K562 (cell line): ENCODE measurements around the gene DNASE1L3. TPM values are rescaled to one million over a fixed set of nuclear protein-coding genes. Genes with fewer than 3 reads are reported as not detected.
A peak's percentile ranks its signal among the peaks of the same experiment; 100 is the strongest.

Source experiments
- ATAC-seq: fragments of 200-7000 bp; cut with Tn5 transposase; 3 replicates; pipeline ENCODE4 v1.9.1; 2020; ENCODE audit warnings: moderate library complexity
- BruUV-seq: library from RNA; stranded (reverse); fragments of 400-500 nt; replicated peaks from 2 replicates; lab custom pipeline; 2021; lab: Mats Ljungman, UMichigan
- CTCF ChIA-PET: fragments of 300-600 bp; formaldehyde crosslinking; extraction: SDS; loops from one replicate; lab custom pipeline; 2021; ENCODE audit warnings: low intra/inter-chr PET ratio; lab: Yijun Ruan, JAX
- POLR2A ChIA-PET: fragments of 300-600, 350-650 bp; sonication (Branson Sonifier 250); formaldehyde crosslinking; extraction: SDS; loops from one replicate; lab custom pipeline; 2021; ENCODE audit warnings: antibody characterized with exemption, inconsistent platforms; lab: Yijun Ruan, JAX
- DNase-seq, 4 experiments: peaks; one replicate each; pipeline versions ENCODE4 v3.0.0 to v3.0.0-alpha.2; 2011 to 2018; ENCODE audit warnings: low spot score in 3 of 4, mixed read lengths in 3 of 4; ENCODE audit errors: extremely low read depth in 1 of 4
- FAIRE-seq: peaks from 2 replicates; lab custom pipeline; 2011; peaks lifted over from hg19 to GRCh38; lab: Jason Lieb, UNC
- H2AFZ ChIP-seq: 2 replicates; pipeline ENCODE4 v1.6.0; 2011; ENCODE audit warnings: low read depth, low read length, control low read depth, inconsistent platforms
- H3K27ac ChIP-seq: fragments of 200-600 bp; 3 replicates; pipeline ENCODE4 v1.8.0; 2011; ENCODE audit warnings: low read depth, mild to moderate bottlenecking, control low read depth, inconsistent platforms, low read length, moderate library complexity, mixed read lengths; ENCODE audit errors: extremely low read depth
- H3K27me3 ChIP-seq, 2 experiments: fragments of 300-600 bp in 1 of 2; 2 replicates in 1 of 2; 3 replicates in 1 of 2; pipeline versions ENCODE4 v1.6.0 to v1.8.0; 2011; ENCODE audit warnings: inconsistent platforms in 2 of 2, low read length in 2 of 2, mild to moderate bottlenecking in 1 of 2, mixed read lengths in 1 of 2, moderate library complexity in 1 of 2; ENCODE audit not compliant: control insufficient read depth in 2 of 2, insufficient read depth in 2 of 2
- H3K36me3 ChIP-seq: fragments of 300-600 bp; 3 replicates; pipeline ENCODE4 v1.8.0; 2011; ENCODE audit warnings: mild to moderate bottlenecking, low read length, inconsistent platforms; ENCODE audit not compliant: control insufficient read depth, insufficient read depth
- H3K4me1 ChIP-seq, 2 experiments: fragments of 200-600 bp in 1 of 2; replicated peaks in 1 of 2; 2 replicates in 1 of 2; 3 replicates in 1 of 2; pipeline versions ENCODE4 v1.5.1 to v1.8.0; 2011; ENCODE audit warnings: inconsistent platforms in 2 of 2, low read length in 2 of 2, mild to moderate bottlenecking in 1 of 2, mixed read lengths in 1 of 2, moderate library complexity in 1 of 2; ENCODE audit not compliant: control insufficient read depth in 2 of 2, insufficient read depth in 2 of 2
- H3K4me2 ChIP-seq: 2 replicates; pipeline ENCODE4 v1.6.1; 2011; ENCODE audit warnings: low read length, control low read depth, inconsistent platforms, mixed read lengths; ENCODE audit not compliant: insufficient read depth
- H3K4me3 ChIP-seq: fragments of 200-600 bp; sonication (generic), shearing (Covaris generic); 2 replicates; pipeline ENCODE4 v1.5.1; 2016; ENCODE audit warnings: control low read depth, inconsistent platforms
- H3K79me2 ChIP-seq: fragments of 200-600 bp; 3 replicates; pipeline ENCODE4 v1.8.0; 2011; ENCODE audit warnings: low read length, inconsistent platforms; ENCODE audit not compliant: control insufficient read depth, insufficient read depth
- H3K9ac ChIP-seq, 2 experiments: 2 replicates each; pipeline versions ENCODE4 v1.6.0 to v1.6.1; 2011; ENCODE audit warnings: low read depth in 2 of 2, low read length in 2 of 2, control low read depth in 1 of 2, inconsistent platforms in 1 of 2, mild to moderate bottlenecking in 1 of 2, mixed read lengths in 1 of 2; ENCODE audit not compliant: insufficient read depth in 1 of 2
- H3K9me1 ChIP-seq: one replicate; pipeline ENCODE4 v1.6.0; 2011; ENCODE audit warnings: inconsistent platforms, mild to moderate bottlenecking, low read length, moderate library complexity; ENCODE audit not compliant: control insufficient read depth, insufficient read depth
- H3K9me3 ChIP-seq: replicated peaks from 2 replicates; pipeline ENCODE4 v1.5.1; 2011; ENCODE audit warnings: low read depth, low read length, inconsistent platforms; ENCODE audit not compliant: control insufficient read depth, insufficient read depth
- H4K20me1 ChIP-seq: replicated peaks from 2 replicates; pipeline ENCODE4 v1.6.1; 2011; ENCODE audit warnings: low read length, inconsistent platforms, mixed read lengths; ENCODE audit not compliant: control insufficient read depth, insufficient read depth
- CREM ChIP-seq: IDR thresholded peaks from 2 replicates; pipeline ENCODE4 v1.6.1; 2014; ENCODE audit warnings: antibody characterized with exemption, low read depth
- CSDE1 ChIP-seq, 2 experiments: fragments of 450-650 bp; IDR thresholded peaks; 2 replicates each; pipeline ENCODE4 v1.6.1; 2016; ENCODE audit warnings: mild to moderate bottlenecking in 1 of 2
- EP400 ChIP-seq: fragments of 450-650 bp; IDR thresholded peaks from 2 replicates; pipeline ENCODE4 v1.6.1; 2017; ENCODE audit warnings: antibody characterized with exemption, mild to moderate bottlenecking, moderate library complexity
- EWSR1 ChIP-seq: fragments of 450-650 bp; IDR thresholded peaks from 2 replicates; pipeline ENCODE4 v1.6.1; 2018; ENCODE audit warnings: borderline replicate concordance, mild to moderate bottlenecking, low read depth, moderate library complexity; ENCODE audit not compliant: partially characterized antibody
- HNRNPL ChIP-seq: fragments of 200-400 bp; formaldehyde crosslinking; IDR thresholded peaks from 2 replicates; pipeline ENCODE4 v1.6.1; 2017; ENCODE audit warnings: low read depth, mild to moderate bottlenecking, low read length
- KLF10 ChIP-seq: fragments of 250-450 bp; sonication (Bioruptor Pico); IDR thresholded peaks from 2 replicates; pipeline ENCODE4 v1.6.1; 2021; ENCODE audit warnings: matching md5 sums
- NFIC ChIP-seq: fragments of 450-650 bp; IDR thresholded peaks from 2 replicates; pipeline ENCODE4 v1.6.1; 2017; ENCODE audit warnings: mild to moderate bottlenecking, inconsistent platforms
- PURB ChIP-seq: sonication (generic); formaldehyde crosslinking; IDR thresholded peaks from 2 replicates; pipeline ENCODE4 v1.9.0; 2021; ENCODE audit warnings: low read depth, mild to moderate bottlenecking, missing genetic modification reagents
- VEZF1 ChIP-seq: fragments of 200-800 bp; sonication (Bioruptor generic); IDR thresholded peaks from 2 replicates; pipeline ENCODE4 v1.6.1; 2017; ENCODE audit warnings: missing genetic modification characterization, missing compliant biosample characterization
- ZBTB43 ChIP-seq: sonication (generic); formaldehyde crosslinking; IDR thresholded peaks from 2 replicates; pipeline ENCODE4 v1.8.0; 2023; ENCODE audit warnings: mild to moderate bottlenecking, missing genetic modification reagents
- ZBTB49 ChIP-seq: sonication (generic); formaldehyde crosslinking; IDR thresholded peaks from 2 replicates; pipeline ENCODE4 v1.8.0; 2022; ENCODE audit warnings: missing genetic modification reagents, mild to moderate bottlenecking, borderline replicate concordance
- ZC3H8 ChIP-seq: fragments of 450-650 bp; IDR thresholded peaks from 2 replicates; pipeline ENCODE4 v1.6.1; 2017
- ZKSCAN3 ChIP-seq: fragments of 250-450 bp; sonication (Bioruptor Pico); IDR thresholded peaks from 2 replicates; pipeline ENCODE4 v1.4.0; 2020
- ZNF583 ChIP-seq: fragments of 250-450 bp; sonication (Bioruptor Pico); IDR thresholded peaks from 2 replicates; pipeline ENCODE4 v1.4.0; 2020
- ZNF75A ChIP-seq: fragments of 450-650 bp; formaldehyde crosslinking; IDR thresholded peaks from 2 replicates; pipeline ENCODE4 v1.4.0; 2020; ENCODE audit warnings: mild to moderate bottlenecking
- ZNF780A ChIP-seq: fragments of 250-450 bp; sonication (Bioruptor Pico); IDR thresholded peaks from 2 replicates; pipeline ENCODE4 v1.5.0; 2021; ENCODE audit warnings: mild to moderate bottlenecking
- WGBS: fragments of 100-300 bp; shearing (Covaris generic); methylation state at CpG from one replicate; pipeline ENCODE4 v1.1.6; 2016; ENCODE audit warnings: low coverage, mixed read lengths; ENCODE audit not compliant: insufficient coverage; ENCODE audit errors: missing lambda C conversion rate; 5-methylcytosine and 5-hydroxymethylcytosine counted together
- in situ Hi-C: fragments of 300-500 bp; cut with MboI; formaldehyde crosslinking; loops from 4 replicates; pipeline ENCODE4 v1.15.0; 2018; ENCODE audit warnings: inconsistent platforms, mixed read lengths
- intact Hi-C: fragments of 100-400 bp; cut with micrococcal nuclease; formaldehyde crosslinking; loops from 2 replicates; pipeline ENCODE4 v1.14.2; 2022
- polyA plus RNA-seq, 8 experiments: library from polyadenylated mRNA; depleted of rRNA in 4 of 8; stranded (reverse) in 5 of 8; unstranded in 3 of 8; fragments of >200 nt; fragmentation: Nextera tagmentation in 2 of 8; fragmentation: Illumina TruSeq in 1 of 8; extraction: Ambion mirVana in 2 of 8; extraction: Trizol in 1 of 8; gene quantifications; 2 replicates each; pipeline versions ENCODE4 v1.2.1 to v1.2.3, GENCODE V29; 2011 to 2014; ENCODE audit warnings: inconsistent platforms in 1 of 8, missing spikeins in 1 of 8
- total RNA-seq, 7 experiments: library from RNA; depleted of rRNA in 6 of 7; stranded (reverse); fragments of >200 nt in 6 of 7; fragmentation: Illumina TruSeq in 2 of 7; extraction: Trizol in 2 of 7; gene quantifications; 2 replicates each; pipeline versions ENCODE4 v1.2.1 to v1.2.3, GENCODE V29; 2011 to 2021; ENCODE audit warnings: low replicate concordance in 1 of 7
- TF ChIP-seq, protein P1 (sequence below): IDR thresholded peaks from 2 replicates; pipeline ENCODE4 v1.6.1; 2011; ENCODE audit not compliant: insufficient read length; ENCODE audit errors: extremely low read depth

The DNASE1L3 gene
- total and polyA plus RNA-seq, 9 of the 15 experiments (the other 6 are each of a cell fraction or from before 2014, with no cell fraction given): 0.06 TPM; not detected in 8

DNA sequence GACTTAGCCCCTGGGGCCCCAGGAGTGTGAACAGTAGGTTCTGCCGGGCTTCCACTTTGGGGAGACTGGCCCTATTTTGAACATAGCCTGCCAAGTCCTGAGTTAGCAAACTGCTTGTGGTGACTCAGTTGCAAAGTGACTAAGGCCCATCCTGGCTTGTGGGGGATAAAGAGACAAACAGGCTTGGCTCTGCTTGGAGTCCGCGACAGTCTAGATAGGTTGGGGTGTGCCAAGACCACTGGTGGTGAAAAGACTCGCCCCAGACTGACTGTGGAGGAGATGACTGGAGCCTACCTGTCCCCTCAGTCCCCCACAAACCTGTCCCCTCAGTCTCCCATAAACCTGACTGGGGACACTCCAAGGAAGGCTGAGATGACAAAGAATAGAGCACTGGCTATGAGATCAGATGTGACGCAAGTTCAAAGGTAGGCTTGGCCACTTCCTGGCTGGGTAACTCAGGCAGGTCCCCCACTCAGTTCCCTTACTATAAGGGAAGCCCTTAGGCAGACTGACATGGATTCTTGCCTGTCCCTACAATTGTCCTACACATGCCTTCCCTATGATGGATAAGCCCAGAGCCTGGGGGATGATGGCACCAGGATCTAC lies 4.3 kb downstream of the DNASE1L3 start (continued):
- TF ChIP-seq ZBTB49 (no peak), CREM (0 out of 2 replicates have a peak, but pooled peaks have one; percentile 9), KLF10 (CRISPR knock-in tag) (no peak), ZNF583 (CRISPR knock-in tag) (no peak), EP400 (no peak), ZKSCAN3 (no peak)
- TF ChIP-seq, protein P1, sequence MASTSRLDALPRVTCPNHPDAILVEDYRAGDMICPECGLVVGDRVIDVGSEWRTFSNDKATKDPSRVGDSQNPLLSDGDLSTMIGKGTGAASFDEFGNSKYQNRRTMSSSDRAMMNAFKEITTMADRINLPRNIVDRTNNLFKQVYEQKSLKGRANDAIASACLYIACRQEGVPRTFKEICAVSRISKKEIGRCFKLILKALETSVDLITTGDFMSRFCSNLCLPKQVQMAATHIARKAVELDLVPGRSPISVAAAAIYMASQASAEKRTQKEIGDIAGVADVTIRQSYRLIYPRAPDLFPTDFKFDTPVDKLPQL: no peak

DNA sequence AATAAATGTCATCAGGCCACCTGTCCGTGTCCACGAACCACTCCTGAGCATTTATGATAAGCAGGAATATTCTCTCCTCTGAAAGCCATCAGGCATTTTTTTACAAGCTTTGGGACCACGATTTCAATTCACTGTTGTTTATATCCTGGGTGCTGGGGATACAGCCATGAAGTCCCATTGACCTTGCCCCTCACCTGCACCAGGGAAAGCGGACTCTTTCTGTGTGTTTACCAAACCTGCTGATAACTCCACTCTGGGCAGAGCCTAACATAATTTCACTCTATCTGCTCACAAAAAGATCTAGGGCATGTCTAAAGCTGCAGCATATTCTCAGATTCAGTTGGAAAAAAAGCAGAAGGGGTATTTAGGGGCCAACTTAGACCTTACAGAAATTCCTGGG lies 4.8 kb downstream of the DNASE1L3 start:
- Histone ChIP-seq H3K27me3 (peaks cover 9 to 46% of the 10 kb centered on the region in 2 experiments; a peak in 4 of 5 replicates), H3K4me2 (no peak overlapping the region), H3K9me1 (no peaks in the 10 kb centered on the region)
- POLR2A ChIA-PET: no interaction called here
- no peak for DNase-seq
- TF ChIP-seq ZNF780A (no peak), HNRNPL (no peak), ZNF75A (no peak), NFIC (no peak), PURB (no peak), ZC3H8 (no peak), ZBTB43 (CRISPR knock-in tag) (no peak), EWSR1 (no peak), VEZF1 (CRISPR knock-in tag) (no peak), CSDE1 (IDR thresholded peaks at IDR 0.05) (no peak)
- TF ChIP-seq, all 486 proteins: peak for 0
- no TSS peak for BruUV-seq
- Histone ChIP-seq H3K4me3 (no peak overlapping the region), H3K4me1 (no peaks in the 10 kb centered on the region), H3K9me3 (no peaks in the 10 kb centered on the region), H3K79me2 (no peaks in the 10 kb centered on the region), H2AFZ (no peak overlapping the region), H3K9ac (no peak overlapping the region), H4K20me1 (no peaks in the 10 kb centered on the region), H3K36me3 (no peaks in the 10 kb centered on the region), H3K27ac (no peak overlapping the region)
- ATAC-seq (no peak), FAIRE-seq (no peak)
- intact Hi-C loops (no loop called here), in situ Hi-C loops (no loop called here)
- 13% methylated on average over 2 of the region's 4 CpGs for WGBS
- CTCF ChIA-PET: no interaction called here
